Measurements from ENCODE around the gene DRAXIN.

DRAXIN gene

DNA sequence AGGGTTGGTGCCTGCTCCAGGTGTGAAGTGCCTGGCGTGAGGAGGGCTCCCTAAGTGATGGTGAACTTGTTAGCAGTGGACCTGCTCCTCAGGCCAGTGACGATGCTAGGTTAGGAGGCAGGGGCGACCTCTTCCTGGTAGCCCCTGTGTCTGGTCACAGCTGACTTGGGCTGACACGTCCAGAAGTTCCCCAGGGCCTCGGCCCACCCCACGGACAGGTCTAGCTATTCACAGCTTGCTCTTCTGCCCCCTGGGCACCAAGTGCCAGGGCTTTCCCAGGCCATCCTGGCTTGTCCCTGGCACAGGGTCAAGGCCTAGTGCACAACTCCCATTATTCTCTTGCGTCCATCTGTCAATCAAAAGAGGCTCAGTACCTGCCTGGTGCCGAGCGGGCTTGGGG is 59.6 kb downstream of the DRAXIN start:
- no peak overlapping the region for H3K4me3 ChIP-seq (ENCODE audit: low read length)
- TF ChIP-seq ZNF274 (IDR thresholded peaks at IDR 0.05; ENCODE audit: low read depth, low read length): no peak

DNA sequence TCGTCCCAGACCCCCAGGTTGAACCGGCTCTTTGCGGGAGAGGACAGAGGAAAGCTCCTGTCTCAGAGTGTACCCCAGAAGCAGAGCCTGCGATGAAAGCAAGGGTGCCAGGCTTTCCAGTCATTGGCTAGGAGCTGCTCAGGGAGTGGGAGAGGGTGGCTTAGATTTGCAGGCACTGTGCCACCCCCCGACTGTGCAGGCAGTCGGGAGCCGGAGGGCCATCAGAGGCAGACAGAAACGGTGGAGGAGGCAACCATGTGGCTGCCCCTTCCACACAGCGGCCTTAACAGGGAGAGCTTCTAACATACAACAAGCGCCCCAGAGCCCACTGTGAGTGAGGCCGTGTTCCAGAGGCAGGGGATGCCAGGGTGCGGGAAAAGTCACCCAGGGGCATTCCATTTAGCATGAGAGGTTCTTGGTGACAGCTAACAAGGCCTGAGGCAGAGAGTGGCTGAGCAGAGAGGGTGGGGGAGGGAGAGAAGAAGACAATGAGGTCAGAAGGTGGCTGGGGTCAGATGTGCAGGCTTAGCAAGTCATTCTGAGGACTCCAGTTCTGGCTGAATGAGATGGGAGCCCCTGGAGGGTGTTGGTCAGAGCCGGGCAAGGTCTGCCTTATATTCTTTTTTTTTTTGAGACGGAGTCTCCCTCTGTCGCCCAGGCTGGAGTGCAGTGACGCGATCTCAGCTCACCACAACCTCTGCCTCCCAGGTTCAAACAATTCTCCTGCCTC is 61.0 kb downstream of the DRAXIN start:
- H3K4me3 ChIP-seq (ENCODE audit: low read length): no peak overlapping the region
- TF ChIP-seq ZNF274 (IDR thresholded peaks at IDR 0.05; ENCODE audit: low read depth, low read length): no peak

DNA sequence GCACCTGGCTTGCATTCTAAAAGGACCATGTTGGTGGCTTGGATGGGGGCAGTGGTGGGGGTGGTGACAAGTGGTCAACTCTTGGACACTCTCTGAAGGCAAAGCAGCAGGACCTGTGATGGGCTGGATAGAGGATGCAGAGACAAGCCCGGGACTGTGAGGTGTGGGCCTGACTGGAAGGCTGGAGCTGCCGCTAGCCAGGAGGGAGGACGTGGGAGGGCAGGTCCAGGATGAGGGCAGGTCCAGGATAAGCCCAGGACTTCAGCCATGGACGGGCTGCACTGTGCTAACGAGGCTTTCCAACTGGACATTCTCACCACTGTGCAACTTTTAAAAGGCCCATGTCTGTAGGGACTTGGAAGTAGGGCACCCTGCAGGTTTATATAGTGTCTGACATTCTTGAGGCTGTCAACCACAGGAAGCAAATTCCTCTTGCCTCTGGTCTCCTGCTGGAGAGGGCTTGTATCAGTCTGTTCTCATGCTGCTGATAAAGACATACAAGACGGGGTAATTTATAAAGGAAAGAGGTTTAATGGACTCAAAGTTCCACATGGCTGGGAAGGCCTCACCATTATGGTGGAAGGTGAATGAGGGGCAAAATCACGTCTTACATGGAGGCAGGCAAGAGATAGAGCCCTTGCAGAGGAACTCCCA is 62.2 kb downstream of the DRAXIN start:
- no peak overlapping the region for H3K4me3 ChIP-seq (ENCODE audit: low read length)
- no peak for TF ChIP-seq ZNF274 (IDR thresholded peaks at IDR 0.05; ENCODE audit: low read depth, low read length)

DNA sequence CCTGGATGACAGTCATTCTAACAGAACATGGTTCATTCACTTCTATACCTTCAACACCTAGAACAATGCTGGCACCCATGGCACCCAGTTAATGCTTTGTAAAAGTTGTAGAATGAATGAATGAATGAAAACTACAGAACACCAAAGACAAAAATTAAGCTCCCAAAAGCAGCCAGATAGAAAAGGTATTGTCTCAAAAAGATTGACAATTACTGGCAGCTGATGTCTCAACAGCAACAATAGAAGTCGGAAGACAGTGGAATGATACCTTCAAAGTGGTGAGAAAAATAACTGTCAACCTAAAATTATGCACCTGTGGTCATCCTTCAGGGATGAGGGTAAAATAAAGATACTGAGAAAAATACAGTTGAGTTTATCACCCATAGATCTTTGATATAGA is 65.5 kb downstream of the DRAXIN start:
- H3K4me3 ChIP-seq (ENCODE audit: low read length): no peak overlapping the region
- TF ChIP-seq ZNF274 (IDR thresholded peaks at IDR 0.05; ENCODE audit: low read depth, low read length): no peak

DNA sequence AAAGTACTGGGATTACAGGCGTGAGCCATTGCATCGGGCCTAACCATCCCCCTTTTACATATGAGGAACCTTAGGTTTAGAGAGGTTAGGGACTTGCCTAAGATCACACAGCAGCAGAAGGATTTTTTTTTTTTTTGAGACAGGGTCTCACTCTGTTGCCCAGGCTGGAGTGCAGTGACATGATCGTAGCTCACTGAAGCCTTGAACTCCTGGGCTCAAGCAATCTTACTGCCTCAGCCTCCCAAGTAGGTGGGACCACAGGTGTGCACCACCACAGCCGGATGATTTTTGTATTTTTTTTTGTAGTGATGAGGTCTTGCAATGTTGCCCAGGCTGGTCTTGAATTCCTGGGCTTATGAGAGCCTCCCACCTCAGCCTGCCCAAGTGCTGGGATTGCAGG is 68.3 kb downstream of the DRAXIN start:
- TF ChIP-seq ZNF274 (IDR thresholded peaks at IDR 0.05; ENCODE audit: low read depth, low read length): no peak
- no peak overlapping the region for H3K4me3 ChIP-seq (ENCODE audit: low read length)

DNA sequence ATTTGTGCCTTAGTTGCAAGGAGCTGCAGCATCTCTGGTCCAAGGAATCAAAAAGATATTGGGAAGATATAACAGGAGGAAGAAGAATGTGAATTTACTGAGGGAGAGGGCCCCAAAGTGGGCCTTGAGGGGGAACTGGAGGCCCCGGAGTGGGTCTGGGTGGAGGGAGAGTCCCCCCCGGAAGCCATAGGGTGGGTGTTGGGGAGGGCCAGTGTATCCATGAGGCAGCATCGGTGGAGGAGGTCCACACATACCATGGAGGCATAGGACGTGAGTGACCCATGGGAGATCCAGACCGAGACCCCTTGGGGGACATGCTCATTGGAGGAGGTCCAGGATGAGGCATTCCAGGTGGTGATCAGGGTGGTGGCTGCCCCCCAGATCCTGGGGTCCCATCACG is 69.8 kb downstream of the DRAXIN start:
- no peak for TF ChIP-seq ZNF274 (IDR thresholded peaks at IDR 0.05; ENCODE audit: low read depth, low read length)
- H3K4me3 ChIP-seq (ENCODE audit: low read length): no peak overlapping the region

DNA sequence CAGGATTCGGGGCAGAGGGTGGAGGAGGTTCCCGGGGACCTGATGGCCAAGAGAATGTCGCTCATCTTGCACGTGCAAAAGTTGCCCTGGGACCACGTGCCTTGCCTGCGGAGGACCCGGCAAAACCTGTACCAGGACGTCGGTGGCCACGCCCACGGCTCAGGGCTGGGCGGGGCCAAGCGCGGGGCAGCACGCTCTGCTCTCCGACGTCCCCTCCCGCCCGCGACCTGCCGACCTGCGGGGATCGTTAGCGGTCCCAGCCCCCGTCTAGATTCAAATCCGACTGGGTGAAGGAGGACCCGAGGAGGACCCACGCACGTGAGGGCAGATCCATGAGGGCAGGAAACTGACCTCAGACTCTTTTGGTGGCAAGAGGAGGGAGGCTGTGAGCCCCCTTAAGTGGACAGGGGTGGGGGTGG is 70.5 kb downstream of the DRAXIN start, which contains the start of gene C1orf167:
TSS of gene C1orf167 (plus strand) at position 206 of the 419 bp plus-strand sequence. CDS start 2,208 bp downstream, outside the sequence.
- TF ChIP-seq ZNF274 (IDR thresholded peaks at IDR 0.05; ENCODE audit: low read depth, low read length): no peak
- no peak within 1 kb of the TSS for H3K4me3 ChIP-seq (ENCODE audit: low read length)

DNA sequence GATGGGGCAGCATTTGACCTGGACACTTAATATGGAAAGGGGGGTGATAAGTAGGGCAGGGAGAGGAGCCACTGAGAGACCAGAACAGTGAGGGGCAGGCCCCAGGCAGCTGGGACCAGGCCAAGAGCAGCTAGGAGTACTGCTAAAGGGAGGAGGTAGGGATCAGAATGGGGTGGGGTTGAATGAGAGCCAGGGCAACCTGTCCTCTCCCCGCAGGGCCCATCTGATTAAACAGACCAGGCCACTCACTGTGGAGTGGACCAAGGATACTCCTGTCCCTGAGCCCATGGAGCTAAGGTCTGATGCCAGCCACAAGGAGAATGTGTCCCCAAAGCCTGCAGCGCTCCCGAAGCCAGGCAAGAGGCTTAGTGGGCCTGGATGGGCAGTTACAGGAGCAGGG is 72.6 kb downstream of the DRAXIN start:
- H3K4me3 ChIP-seq (ENCODE audit: low read length): no peak overlapping the region
- TF ChIP-seq ZNF274 (IDR thresholded peaks at IDR 0.05; ENCODE audit: low read depth, low read length): no peak

DNA sequence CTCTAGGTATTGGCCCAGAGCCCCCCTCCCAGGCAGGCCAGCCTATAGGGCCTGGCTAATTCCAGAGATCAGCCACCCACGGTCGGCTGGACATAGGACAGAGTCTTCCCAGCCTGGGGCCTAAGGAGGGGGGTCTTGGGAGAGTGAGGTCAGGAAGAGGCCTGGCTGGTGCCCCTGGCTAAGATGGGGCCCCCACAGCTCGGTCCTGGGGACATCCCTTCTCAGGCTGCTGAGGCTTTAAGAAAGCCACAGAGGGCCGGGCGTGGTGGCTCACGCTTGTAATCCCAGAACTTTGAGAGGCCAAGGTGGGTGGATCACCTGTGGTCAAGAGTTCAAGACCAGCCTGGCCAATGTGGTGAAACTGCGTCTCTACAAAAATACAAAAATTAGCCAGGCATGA is 73.0 kb downstream of the DRAXIN start:
- TF ChIP-seq ZNF274 (IDR thresholded peaks at IDR 0.05; ENCODE audit: low read depth, low read length): no peak

DNA sequence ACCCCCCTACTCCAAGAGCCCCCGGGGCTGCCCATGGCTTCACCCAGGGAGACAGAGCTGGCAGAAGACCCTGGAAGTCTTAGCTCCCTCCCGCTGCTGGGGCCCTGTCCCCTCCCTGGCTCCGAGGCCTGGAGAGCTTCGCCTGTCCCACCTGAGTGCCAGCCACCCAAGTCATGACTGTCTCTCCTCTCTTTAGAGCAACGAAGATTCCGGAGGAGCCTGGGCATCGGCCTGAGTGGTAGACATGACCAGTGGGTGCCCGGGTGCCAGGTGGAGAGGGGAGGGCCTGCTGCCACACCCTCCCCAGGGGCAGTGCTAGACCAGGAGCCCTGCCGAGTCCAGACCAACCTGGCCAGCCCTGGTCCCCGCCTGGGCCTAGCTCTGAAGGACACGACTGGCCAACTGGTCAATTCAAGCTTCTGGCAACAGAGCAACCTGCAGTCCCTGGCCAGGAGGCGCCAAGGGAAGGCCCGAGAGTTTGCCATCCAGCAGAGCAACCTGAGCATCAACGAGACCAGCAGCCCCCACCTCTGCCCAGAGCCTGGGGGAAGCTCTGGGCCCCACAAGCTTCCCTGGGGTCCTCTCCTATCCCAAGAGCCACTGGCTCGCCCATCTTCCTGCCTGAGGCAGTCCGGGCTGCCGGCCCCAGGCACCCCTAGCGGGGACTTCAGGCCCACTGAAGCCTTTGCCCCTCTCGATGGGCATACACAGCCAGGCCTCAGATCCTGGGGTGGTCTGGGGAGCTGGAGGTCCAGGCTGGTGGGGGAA is 74.3 kb downstream of the DRAXIN start:
- no peak overlapping the region for H3K4me3 ChIP-seq (ENCODE audit: low read length)
- TF ChIP-seq ZNF274 (IDR thresholded peaks at IDR 0.05; ENCODE audit: low read depth, low read length): no peak

More for the DNA sequence above, 73.0 kb downstream of the DRAXIN start:
- no peak overlapping the region for H3K4me3 ChIP-seq (ENCODE audit: low read length)

DNA sequence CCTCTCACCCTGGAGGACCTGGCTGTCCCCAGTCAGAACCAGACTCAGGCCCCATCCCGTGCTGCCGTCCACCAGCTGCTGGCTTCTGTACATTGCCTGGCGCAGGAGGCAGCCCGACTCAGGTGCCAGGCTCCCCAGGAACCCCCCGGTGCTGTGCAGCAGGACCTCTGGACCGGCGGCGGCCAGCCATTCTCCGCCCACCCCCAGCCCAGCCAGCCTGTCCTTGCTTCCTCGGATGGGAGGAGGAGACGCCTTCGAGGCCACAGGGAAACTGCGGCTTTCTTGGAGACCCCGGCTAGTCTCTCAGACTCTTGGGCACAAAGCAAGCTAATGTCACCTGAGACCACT is 74.9 kb downstream of the DRAXIN start:
- TF ChIP-seq ZNF274 (IDR thresholded peaks at IDR 0.05; ENCODE audit: low read depth, low read length): no peak
- H3K4me3 ChIP-seq (ENCODE audit: low read length): no peak overlapping the region

DNA sequence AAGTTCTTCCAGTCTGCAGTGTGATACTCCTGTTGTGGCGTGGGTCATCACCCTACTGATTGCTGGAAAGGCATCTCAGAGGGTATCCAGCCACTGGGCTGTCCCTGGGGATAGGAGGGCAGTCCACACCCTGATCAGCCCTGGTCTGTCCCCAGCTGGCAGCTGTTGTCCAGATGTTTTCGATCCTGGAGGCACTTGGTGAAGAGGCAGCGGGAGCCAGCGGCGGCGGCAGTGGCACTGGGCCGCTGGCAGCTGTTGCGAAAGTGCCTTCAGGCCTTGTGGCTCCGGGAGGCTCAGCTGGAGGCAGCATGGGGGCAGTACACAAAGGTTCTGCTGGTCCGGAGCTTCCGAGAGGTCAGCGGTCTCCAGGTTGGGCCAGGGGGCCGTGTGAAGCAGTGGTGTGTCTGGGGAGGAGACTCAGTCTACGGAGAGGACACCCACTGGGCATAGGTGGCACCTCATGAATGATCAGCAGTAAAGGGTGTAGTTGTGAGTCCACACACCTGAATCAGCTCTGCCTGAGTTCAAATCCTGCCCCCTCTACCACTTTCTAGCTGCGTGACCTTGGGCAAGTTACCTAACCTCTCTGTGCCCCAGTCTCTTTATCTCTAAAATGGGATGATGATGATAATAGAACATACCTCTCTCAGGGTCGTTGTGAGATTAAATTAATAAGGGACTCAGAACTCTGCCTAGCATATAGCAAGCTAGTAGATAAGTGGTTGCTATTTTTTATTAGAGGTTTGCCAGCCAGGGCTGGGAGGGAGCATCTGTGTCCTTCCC is 76.6 kb downstream of the DRAXIN start:
- no peak overlapping the region for H3K4me3 ChIP-seq (ENCODE audit: low read length)
- TF ChIP-seq ZNF274 (IDR thresholded peaks at IDR 0.05; ENCODE audit: low read depth, low read length): no peak

DNA sequence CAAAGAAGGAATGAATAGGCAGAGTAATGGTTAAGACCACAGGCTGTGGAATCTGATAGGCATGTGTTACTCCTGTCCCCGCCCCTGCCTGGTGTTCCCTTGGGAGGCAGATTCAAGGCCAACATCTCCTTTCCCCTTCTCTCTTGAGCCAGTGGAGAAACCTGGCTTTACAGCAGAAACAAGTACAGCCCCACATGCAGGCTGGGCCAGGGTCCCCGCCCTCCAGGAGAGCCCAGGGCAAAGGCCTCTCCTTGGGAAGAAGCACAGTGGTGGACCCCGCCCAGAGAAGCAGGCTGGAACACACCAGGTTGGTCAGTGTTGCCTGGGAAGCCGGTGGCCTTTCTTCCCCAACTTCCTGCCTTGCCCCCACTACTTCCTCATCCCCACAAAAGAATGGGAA is 77.3 kb downstream of the DRAXIN start:
- no peak overlapping the region for H3K4me3 ChIP-seq (ENCODE audit: low read length)
- no peak for TF ChIP-seq ZNF274 (IDR thresholded peaks at IDR 0.05; ENCODE audit: low read depth, low read length)

DNA sequence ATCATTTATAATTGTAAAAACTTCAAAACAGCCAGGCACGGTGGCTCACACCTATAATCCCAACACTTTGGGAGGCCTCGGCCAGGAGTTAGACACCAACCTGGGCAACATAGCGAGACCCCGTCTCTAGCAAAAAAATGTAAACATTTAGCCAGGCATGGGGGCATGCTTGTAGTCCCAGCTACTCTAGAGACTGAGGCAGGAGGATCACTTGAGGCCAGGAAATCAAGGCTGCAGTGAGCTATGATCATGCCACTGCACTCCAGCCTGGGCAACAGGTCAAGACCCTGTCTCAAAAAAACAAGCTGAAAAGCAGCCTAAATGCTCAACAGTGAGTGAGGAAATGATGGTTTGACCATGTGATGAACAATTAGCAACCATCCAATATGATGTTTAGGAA is 77.8 kb downstream of the DRAXIN start:
- no peak for TF ChIP-seq ZNF274 (IDR thresholded peaks at IDR 0.05; ENCODE audit: low read depth, low read length)
- H3K4me3 ChIP-seq (ENCODE audit: low read length): no peak overlapping the region
